Measurements from ENCODE around the gene ELF1. TPM values are rescaled to one million over a fixed set of nuclear protein-coding genes. Genes with fewer than 3 reads are reported as not detected.

The ELF1 gene
- total and polyA plus RNA-seq, 2 donors = 57.4 to 83.9 TPM

GRCh38 chr13:41029629-41030028 is 10.5 kb upstream of the ELF1 start:
- DNase-seq (ENCODE audit: extremely low spot score) = no peak
- H3K4me3 ChIP-seq (ENCODE audit: low read depth, low read length) = no peak overlapping the region
- 100% methylated on average over 2 of the region's 2 CpGs for WGBS
- H3K4me1 ChIP-seq (ENCODE audit: insufficient read depth) = no peaks in the 10 kb centered on the region
- no peaks in the 10 kb centered on the region for H3K36me3 ChIP-seq (ENCODE audit: insufficient read depth)
- H3K27ac ChIP-seq (ENCODE audit: low read depth) = no peak overlapping the region

GRCh38 chr13:41028051-41028450 is 8.9 kb upstream of the ELF1 start:
- 66% methylated on average over 2 of the region's 2 CpGs for WGBS
- H3K36me3 ChIP-seq (ENCODE audit: insufficient read depth) = no peaks in the 10 kb centered on the region
- no peaks in the 10 kb centered on the region for H3K4me1 ChIP-seq (ENCODE audit: insufficient read depth)
- no peak overlapping the region for H3K27ac ChIP-seq (ENCODE audit: low read depth)
- no peak overlapping the region for H3K4me3 ChIP-seq (ENCODE audit: low read depth, low read length)
- DNase-seq (ENCODE audit: extremely low spot score) = no peak

GRCh38 chr13:41026788-41027187 is 7.7 kb upstream of the ELF1 start:
- WGBS = 86% methylated on average over 8 of the region's 8 CpGs
- H3K27ac ChIP-seq (ENCODE audit: low read depth) = no peak overlapping the region
- DNase-seq (ENCODE audit: extremely low spot score) = no peak
- H3K4me1 ChIP-seq (ENCODE audit: insufficient read depth) = no peaks in the 10 kb centered on the region
- no peaks in the 10 kb centered on the region for H3K36me3 ChIP-seq (ENCODE audit: insufficient read depth)
- H3K4me3 ChIP-seq (ENCODE audit: low read depth, low read length) = no peak overlapping the region

GRCh38 chr13:41025518-41025917 is 6.4 kb upstream of the ELF1 start:
- WGBS = 68% methylated on average over 4 of the region's 4 CpGs

GRCh38 chr13:41019578-41020347 is 647 bp upstream of the ELF1 start:
- no peak for DNase-seq (ENCODE audit: extremely low spot score)
- H3K4me3 ChIP-seq (ENCODE audit: low read depth, low read length) = no peak overlapping the region
- no peaks in the 10 kb centered on the region for H3K4me1 ChIP-seq (ENCODE audit: insufficient read depth)
- peak overlapping the region; percentile 23 for H3K27ac ChIP-seq (ENCODE audit: low read depth)
- no peaks in the 10 kb centered on the region for H3K36me3 ChIP-seq (ENCODE audit: insufficient read depth)
- 82% methylated on average over 2 of the region's 2 CpGs for WGBS

More at GRCh38 chr13:41025518-41025917, 6.4 kb upstream of the ELF1 start:
- no peaks in the 10 kb centered on the region for H3K36me3 ChIP-seq (ENCODE audit: insufficient read depth)
- DNase-seq (ENCODE audit: extremely low spot score) = no peak
- no peak overlapping the region for H3K4me3 ChIP-seq (ENCODE audit: low read depth, low read length)
- no peaks in the 10 kb centered on the region for H3K4me1 ChIP-seq (ENCODE audit: insufficient read depth)
- peak overlapping the region; percentile 18 for H3K27ac ChIP-seq (ENCODE audit: low read depth)

- H3K27ac ChIP-seq (ENCODE audit: low read depth) = peak overlapping the region; percentile 73
- H3K4me3 ChIP-seq (ENCODE audit: low read depth, low read length) = no peak overlapping the region
- H3K4me1 ChIP-seq (ENCODE audit: insufficient read depth) = no peaks in the 10 kb centered on the region
- DNase-seq (ENCODE audit: extremely low spot score) = no peak
- no peaks in the 10 kb centered on the region for H3K36me3 ChIP-seq (ENCODE audit: insufficient read depth)
- whole genome bisulfite sequencing = 86% methylated on average over 1 of the region's 1 CpG
Observed at GRCh38 chr13:41018602-41018948, 541 bp downstream of the ELF1 start.

- DNase-seq (ENCODE audit: extremely low spot score) = no peak
- Histone ChIP-seq H3K27ac (ENCODE audit: low read depth) (peak overlapping the region; percentile 38), H3K4me3 (ENCODE audit: low read depth, low read length) (no peak overlapping the region), H3K36me3 (ENCODE audit: insufficient read depth) (no peaks in the 10 kb centered on the region), H3K4me1 (ENCODE audit: insufficient read depth) (no peaks in the 10 kb centered on the region)
- WGBS = 78% methylated on average over 3 of the region's 3 CpGs
Observed at GRCh38 chr13:41017817-41018601, 1.1 kb downstream of the ELF1 start.

GRCh38 chr13:41017159-41017558 is 2.0 kb downstream of the ELF1 start:
- no peak overlapping the region for H3K4me3 ChIP-seq (ENCODE audit: low read depth, low read length)
- H3K27ac ChIP-seq (ENCODE audit: low read depth) = peak overlapping the region; percentile 41
- H3K4me1 ChIP-seq (ENCODE audit: insufficient read depth) = no peaks in the 10 kb centered on the region
- no peaks in the 10 kb centered on the region for H3K36me3 ChIP-seq (ENCODE audit: insufficient read depth)
- no peak for DNase-seq (ENCODE audit: extremely low spot score)
- 71% methylated on average over 2 of the region's 2 CpGs for WGBS

GRCh38 chr13:41015920-41016319 is 3.2 kb downstream of the ELF1 start:
- WGBS = 84% methylated on average over 6 of the region's 6 CpGs
- Histone ChIP-seq H3K4me3 (ENCODE audit: low read depth, low read length) (no peak overlapping the region), H3K4me1 (ENCODE audit: insufficient read depth) (no peaks in the 10 kb centered on the region), H3K36me3 (ENCODE audit: insufficient read depth) (no peaks in the 10 kb centered on the region), H3K27ac (ENCODE audit: low read depth) (no peak overlapping the region)
- DNase-seq (ENCODE audit: extremely low spot score) = no peak

- H3K4me1 ChIP-seq (ENCODE audit: insufficient read depth) = no peaks in the 10 kb centered on the region
Observed at GRCh38 chr13:41013835-41014234, 5.3 kb downstream of the ELF1 start.

GRCh38 chr13:41012536-41012935 is 6.6 kb downstream of the ELF1 start:
- WGBS = 67% methylated on average over 2 of the region's 2 CpGs
- Histone ChIP-seq H3K27ac (ENCODE audit: low read depth) (no peak overlapping the region), H3K36me3 (ENCODE audit: insufficient read depth) (no peaks in the 10 kb centered on the region), H3K4me3 (ENCODE audit: low read depth, low read length) (no peak overlapping the region), H3K4me1 (ENCODE audit: insufficient read depth) (no peaks in the 10 kb centered on the region)
- no peak for DNase-seq (ENCODE audit: extremely low spot score)

More at GRCh38 chr13:41013835-41014234, 5.3 kb downstream of the ELF1 start:
- Histone ChIP-seq H3K36me3 (ENCODE audit: insufficient read depth) (no peaks in the 10 kb centered on the region), H3K4me3 (ENCODE audit: low read depth, low read length) (no peak overlapping the region), H3K27ac (ENCODE audit: low read depth) (no peak overlapping the region)
- DNase-seq (ENCODE audit: extremely low spot score) = no peak
- WGBS = 89% methylated on average over 2 of the region's 2 CpGs

- H3K36me3 ChIP-seq (ENCODE audit: insufficient read depth) = no peaks in the 10 kb centered on the region
- no peak overlapping the region for H3K4me3 ChIP-seq (ENCODE audit: low read depth, low read length)
- DNase-seq (ENCODE audit: extremely low spot score) = no peak
- no peaks in the 10 kb centered on the region for H3K4me1 ChIP-seq (ENCODE audit: insufficient read depth)
- H3K27ac ChIP-seq (ENCODE audit: low read depth) = no peak overlapping the region
- WGBS = 92% methylated on average over 4 of the region's 4 CpGs
Observed at GRCh38 chr13:41011382-41011956, 7.6 kb downstream of the ELF1 start.

- H3K4me3 ChIP-seq (ENCODE audit: low read depth, low read length) = no peak overlapping the region
- peaks cover 2% of the 10 kb centered on the region for H3K4me1 ChIP-seq (ENCODE audit: insufficient read depth)
- no peak overlapping the region for H3K27ac ChIP-seq (ENCODE audit: low read depth)
- no peaks in the 10 kb centered on the region for H3K36me3 ChIP-seq (ENCODE audit: insufficient read depth)
- 82% methylated on average over 2 of the region's 2 CpGs for WGBS
- DNase-seq (ENCODE audit: extremely low spot score) = no peak
Observed at GRCh38 chr13:41008349-41008980, 10.7 kb downstream of the ELF1 start.
